ENCODE data around the gene IPO13. TPM values are rescaled to one million over a fixed set of nuclear protein-coding genes. Genes with fewer than 3 reads are reported as not detected.
A peak's percentile ranks its signal among the peaks of the same experiment; 100 is the strongest.

IPO13 gene
- total RNA-seq, 2 donors from 2014 or later, result 18.6 to 21.5 TPM

GRCh38 chr1:43914576-43915525, 31.9 kb upstream of the IPO13 start:
- Histone ChIP-seq H3K9me3 (ENCODE audit: control insufficient read depth, low read length) (no peaks in the 10 kb centered on the region), H3K4me1 (ENCODE audit: control insufficient read depth, insufficient read depth, low read length) (peaks cover 20% of the 10 kb centered on the region), H3K4me3 (ENCODE audit: low read length) (no peak overlapping the region), H3K9ac (ENCODE audit: extremely low read depth, low read length, poor library complexity, severe bottlenecking) (no peak overlapping the region), H3K27me3 (ENCODE audit: control insufficient read depth, insufficient read depth, low read length, poor library complexity, severe bottlenecking) (no peaks in the 10 kb centered on the region), H3K27ac (ENCODE audit: low read depth, low read length) (no peak overlapping the region), H3K36me3 (ENCODE audit: control insufficient read depth, insufficient read depth, low read length) (no peaks in the 10 kb centered on the region)
- no peaks in the 10 kb centered on the region for H3K36me3 Mint-ChIP-seq (ENCODE audit: low read depth)
- H3K9me3 Mint-ChIP-seq, result no peaks in the 10 kb centered on the region
- TF ChIP-seq CTCF (conservative IDR thresholded peaks at IDR 0.05), result no peak
- no peaks in the 10 kb centered on the region for H3K27me3 Mint-ChIP-seq (ENCODE audit: insufficient read depth)
- WGBS, 2 experiments (ENCODE audit: insufficient coverage in 1 of 2, insufficient read length in 1 of 2), result 91 to 98% methylated on average over 8 to 13 of the region's 13 CpGs
- H3K4me1 Mint-ChIP-seq, result peaks cover 32% of the 10 kb centered on the region
- H3K4me3 Mint-ChIP-seq, result no peak overlapping the region
- no peak for DNase-seq
- peak overlapping the region; percentile 13 for H3K27ac Mint-ChIP-seq

GRCh38 chr1:43919906-43920305, 26.8 kb upstream of the IPO13 start:
- H3K36me3 Mint-ChIP-seq (ENCODE audit: low read depth), result no peaks in the 10 kb centered on the region
- Histone ChIP-seq H3K9ac (ENCODE audit: extremely low read depth, low read length, poor library complexity, severe bottlenecking) (no peak overlapping the region), H3K27ac (ENCODE audit: low read depth, low read length) (no peak overlapping the region), H3K4me3 (ENCODE audit: low read length) (no peak overlapping the region), H3K4me1 (ENCODE audit: control insufficient read depth, insufficient read depth, low read length) (no peaks in the 10 kb centered on the region), H3K27me3 (ENCODE audit: control insufficient read depth, insufficient read depth, low read length, poor library complexity, severe bottlenecking) (no peaks in the 10 kb centered on the region), H3K36me3 (ENCODE audit: control insufficient read depth, insufficient read depth, low read length) (no peaks in the 10 kb centered on the region), H3K9me3 (ENCODE audit: control insufficient read depth, low read length) (no peaks in the 10 kb centered on the region)
- H3K27me3 Mint-ChIP-seq (ENCODE audit: insufficient read depth), result peaks cover 3% of the 10 kb centered on the region
- WGBS, 2 experiments (ENCODE audit: insufficient coverage in 1 of 2, insufficient read length in 1 of 2), result 79 to 85% methylated on average over 6 to 7 of the region's 7 CpGs
- no peak for DNase-seq
- no peak overlapping the region for H3K4me3 Mint-ChIP-seq
- no peaks in the 10 kb centered on the region for H3K9me3 Mint-ChIP-seq
- TF ChIP-seq CTCF (conservative IDR thresholded peaks at IDR 0.05), result no peak
- peaks cover 1% of the 10 kb centered on the region for H3K4me1 Mint-ChIP-seq
- no peak overlapping the region for H3K27ac Mint-ChIP-seq

GRCh38 chr1:43921022-43921421, 25.7 kb upstream of the IPO13 start:
- Mint-ChIP-seq H3K9me3 (no peaks in the 10 kb centered on the region), H3K36me3 (ENCODE audit: low read depth) (peaks cover 5% of the 10 kb centered on the region), H3K27ac (no peak overlapping the region), H3K27me3 (ENCODE audit: insufficient read depth) (peaks cover 3% of the 10 kb centered on the region), H3K4me3 (no peak overlapping the region), H3K4me1 (no peaks in the 10 kb centered on the region)
- Histone ChIP-seq H3K27me3 (ENCODE audit: control insufficient read depth, insufficient read depth, low read length, poor library complexity, severe bottlenecking) (no peaks in the 10 kb centered on the region), H3K36me3 (ENCODE audit: control insufficient read depth, insufficient read depth, low read length) (no peaks in the 10 kb centered on the region), H3K4me1 (ENCODE audit: control insufficient read depth, insufficient read depth, low read length) (no peaks in the 10 kb centered on the region), H3K9ac (ENCODE audit: extremely low read depth, low read length, poor library complexity, severe bottlenecking) (no peak overlapping the region), H3K27ac (ENCODE audit: low read depth, low read length) (no peak overlapping the region), H3K4me3 (ENCODE audit: low read length) (no peak overlapping the region), H3K9me3 (ENCODE audit: control insufficient read depth, low read length) (no peaks in the 10 kb centered on the region)
- peak; percentile 49 for TF ChIP-seq CTCF (conservative IDR thresholded peaks at IDR 0.05)
- WGBS, 2 experiments (ENCODE audit: insufficient coverage in 1 of 2, insufficient read length in 1 of 2), result 87 to 88% methylated on average over 4 to 6 of the region's 6 CpGs
- DNase-seq, result no peak
